ENCODE measurements around the gene LUC7L.
"Not testable (repeated sequence)": the region's sequence is repeated elsewhere in the genome, so short reads cannot be mapped to it uniquely, and the experiment has no call there.

Gene LUC7L

GRCh38 chr16:164827-165538 is 64.3 kb downstream of the LUC7L start:
- DNase-seq (ENCODE audit: low spot score), result peak; percentile 28

- DNase-seq (ENCODE audit: low spot score), result not testable (repeated sequence)
Observed at GRCh38 chr16:164134-164823, 65.0 kb downstream of the LUC7L start.

- DNase-seq (ENCODE audit: low spot score), result not testable (repeated sequence)
Observed at GRCh38 chr16:163696-164095, 65.6 kb downstream of the LUC7L start.

GRCh38 chr16:163139-163538 is 66.1 kb downstream of the LUC7L start:
- DNase-seq (ENCODE audit: low spot score), result not testable (repeated sequence)

- DNase-seq (ENCODE audit: low spot score), result no peak
Observed at GRCh38 chr16:162271-162991, 66.8 kb downstream of the LUC7L start.

GRCh38 chr16:160691-161190 is 68.5 kb downstream of the LUC7L start:
- DNase-seq (ENCODE audit: low spot score), result no peak

- not testable (repeated sequence) for DNase-seq (ENCODE audit: low spot score)
Observed at GRCh38 chr16:160242-160641, 69.0 kb downstream of the LUC7L start.

GRCh38 chr16:159136-159849 is 70.0 kb downstream of the LUC7L start:
- DNase-seq (ENCODE audit: low spot score), result no peak

- no peak for DNase-seq (ENCODE audit: low spot score)
Observed at GRCh38 chr16:155031-155398, 74.2 kb downstream of the LUC7L start.

- DNase-seq (ENCODE audit: low spot score), result no peak
Observed at GRCh38 chr16:154217-155030, 74.8 kb downstream of the LUC7L start.

GRCh38 chr16:153550-154216 is 75.6 kb downstream of the LUC7L start:
- not testable (repeated sequence) for DNase-seq (ENCODE audit: low spot score)

- not testable (repeated sequence) for DNase-seq (ENCODE audit: low spot score)
Observed at GRCh38 chr16:153129-153521, 76.1 kb downstream of the LUC7L start.

- no peak for DNase-seq (ENCODE audit: low spot score)
Observed at GRCh38 chr16:152141-153128, 76.8 kb downstream of the LUC7L start, which contains the start of gene HBZ. Gene HBZ, plus strand, starts transcription at chr16:152644. Its CDS starts 266 bp downstream, at chr16:152910.

- peak; percentile 69 for DNase-seq (ENCODE audit: low spot score)
Observed at GRCh38 chr16:149024-149660, 80.1 kb downstream of the LUC7L start.

GRCh38 chr16:146646-147045 is 82.6 kb downstream of the LUC7L start:
- no peak for DNase-seq (ENCODE audit: low spot score)

GRCh38 chr16:144797-145252 is 84.4 kb downstream of the LUC7L start:
- no peak for DNase-seq (ENCODE audit: low spot score)

- DNase-seq (ENCODE audit: low spot score), result peak; percentile 56
Observed at GRCh38 chr16:143456-143855, 85.8 kb downstream of the LUC7L start.

- DNase-seq (ENCODE audit: low spot score), result no peak
Observed at GRCh38 chr16:143047-143446, 86.2 kb downstream of the LUC7L start.
